PC-3 (cell line): Measurements from ENCODE around the gene NALCN. TPM values are rescaled to one million over a fixed set of nuclear protein-coding genes. Genes with fewer than 3 reads are reported as not detected.

Experiments used
- ATAC-seq: fragments of 200-7000 bp; cut with Tn5 transposase; 2 replicates; pipeline ENCODE4 v1.9.1; 2020; ENCODE audit warnings: mild to moderate bottlenecking, moderate library complexity
- BruUV-seq: library from RNA; stranded (reverse); fragments of 400-500 nt; replicated peaks from 2 replicates; lab custom pipeline; 2021; lab: Mats Ljungman, UMichigan
- CTCF ChIA-PET: fragments of 300-600 bp; sonication (Branson Sonifier 250); formaldehyde crosslinking; loops from one replicate; lab custom pipeline; 2022; ENCODE audit warnings: antibody characterized with exemption; lab: Charles Lee
- POLR2A ChIA-PET: fragments of 300-600 bp; sonication (Branson Sonifier 250); formaldehyde crosslinking; loops from one replicate; lab custom pipeline; 2022; ENCODE audit warnings: antibody characterized with exemption; ENCODE audit not compliant: unreplicated experiment; lab: Charles Lee
- DNase-seq: peaks from one replicate; pipeline ENCODE4 v3.0.0-alpha.2; 2015
- H2AFZ ChIP-seq: fragments of 300-600 bp; sonication (generic); 2 replicates; pipeline ENCODE4 v1.6.0; 2016; ENCODE audit warnings: antibody characterized with exemption, low read length
- H3F3A ChIP-seq: fragments of 300-600 bp; sonication (generic); one replicate; pipeline ENCODE4 v1.6.0; 2017; ENCODE audit warnings: antibody characterized with exemption, low read length, control low read depth, mild to moderate bottlenecking; ENCODE audit not compliant: unreplicated experiment
- H3K27ac ChIP-seq: fragments of 300-600 bp; sonication (generic); 2 replicates; pipeline ENCODE4 v1.5.1; 2016; ENCODE audit warnings: mild to moderate bottlenecking, low read length
- H3K27me3 ChIP-seq: fragments of 300-600 bp; sonication (generic); 2 replicates; pipeline ENCODE4 v1.6.1; 2016; ENCODE audit warnings: low read length, mixed read lengths
- H3K36me3 ChIP-seq: fragments of 300-600 bp; sonication (generic); 2 replicates; pipeline ENCODE4 v1.6.1; 2016; ENCODE audit warnings: low read depth, mixed run types, low read length, mixed read lengths
- H3K4me1 ChIP-seq: fragments of 300-600 bp; sonication (generic); 2 replicates; pipeline ENCODE4 v1.5.1; 2016; ENCODE audit warnings: low read length; ENCODE audit not compliant: insufficient read depth
- H3K4me2 ChIP-seq: fragments of 300-600 bp; sonication (generic); 2 replicates; pipeline ENCODE4 v1.6.0; 2016; ENCODE audit warnings: low read length
- H3K4me3 ChIP-seq: fragments of 300-600 bp; sonication (generic); 2 replicates; pipeline ENCODE4 v1.5.1; 2016; ENCODE audit warnings: mild to moderate bottlenecking, low read length, mixed read lengths
- H3K79me2 ChIP-seq: fragments of 300-600 bp; sonication (generic); 2 replicates; pipeline ENCODE4 v1.6.1; 2017; ENCODE audit warnings: low read length, mixed read lengths
- H3K9ac ChIP-seq: fragments of 300-600 bp; sonication (generic); 2 replicates; pipeline ENCODE4 v1.6.0; 2016; ENCODE audit warnings: mild to moderate bottlenecking, low read length
- H3K9me2 ChIP-seq: fragments of 300-600 bp; sonication (generic); replicated peaks from 2 replicates; pipeline ENCODE4 v1.6.1; 2016; ENCODE audit warnings: mixed run types, low read length, mixed read lengths
- H3K9me3 ChIP-seq: fragments of 300-600 bp; sonication (generic); 2 replicates; pipeline ENCODE4 v1.6.1; 2016; ENCODE audit warnings: low read length, mixed read lengths
- H4K20me1 ChIP-seq: fragments of 300-600 bp; sonication (generic); 2 replicates; pipeline ENCODE4 v1.6.1; 2016; ENCODE audit warnings: low read length, mixed read lengths
- EZH2 ChIP-seq: fragments of 300-600 bp; sonication (generic); IDR thresholded peaks from one replicate; pipeline ENCODE4 v1.6.1; 2017; ENCODE audit warnings: antibody characterized with exemption, mild to moderate bottlenecking, low read length; ENCODE audit not compliant: unreplicated experiment
- EZH2phosphoT487 ChIP-seq: fragments of 300-600 bp; sonication (generic); IDR thresholded peaks from 2 replicates; pipeline ENCODE4 v1.6.1; 2018; ENCODE audit warnings: mild to moderate bottlenecking, antibody characterized with exemption, low read length, borderline replicate concordance
- intact Hi-C: fragments of 100-400 bp; cut with micrococcal nuclease; formaldehyde crosslinking; loops from 2 replicates; pipeline ENCODE4 v1.9.0; 2023
- total RNA-seq: library from RNA; depleted of rRNA; stranded (reverse); fragments of >200 nt; gene quantifications from 2 replicates; pipeline ENCODE4 v1.2.3, GENCODE V29; 2014
- TF ChIP-seq, protein P1 (sequence below): fragments of 300-600 bp; sonication (generic); conservative IDR thresholded peaks from 2 replicates; pipeline ENCODE4 v1.5.1; 2017; ENCODE audit warnings: antibody characterized with exemption, low read depth, mild to moderate bottlenecking, low read length

Gene NALCN
- total RNA-seq, 1 experiment from 2014 or later: 11.8 TPM

DNA sequence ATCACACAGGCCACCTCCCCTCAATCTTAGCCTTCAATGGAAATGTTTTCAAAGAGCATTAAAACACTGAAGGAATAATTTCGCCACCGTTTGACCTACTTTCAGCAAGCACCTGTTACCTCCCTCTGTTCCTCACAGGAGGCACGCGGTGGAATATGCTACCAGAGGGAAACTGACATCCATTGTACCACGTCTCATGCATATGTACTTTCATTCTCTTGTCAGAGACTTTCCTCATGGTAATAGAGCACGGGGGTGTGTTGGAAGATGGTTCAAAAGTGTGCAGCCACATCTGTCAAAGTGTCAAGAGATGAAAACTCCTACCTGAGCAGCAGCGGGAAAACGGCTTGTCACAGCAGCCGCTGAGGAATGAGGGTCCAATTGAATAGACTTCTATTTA, 143.4 kb downstream of the NALCN start:
- H3K9ac ChIP-seq: no peak overlapping the region
- H3K9me3 ChIP-seq: no peaks in the 10 kb centered on the region
- no peaks in the 10 kb centered on the region for H3F3A ChIP-seq
- CTCF ChIA-PET: no interaction called here
- no peak for TF ChIP-seq EZH2
- TF ChIP-seq EZH2phosphoT487: no peak
- TF ChIP-seq, protein P1, sequence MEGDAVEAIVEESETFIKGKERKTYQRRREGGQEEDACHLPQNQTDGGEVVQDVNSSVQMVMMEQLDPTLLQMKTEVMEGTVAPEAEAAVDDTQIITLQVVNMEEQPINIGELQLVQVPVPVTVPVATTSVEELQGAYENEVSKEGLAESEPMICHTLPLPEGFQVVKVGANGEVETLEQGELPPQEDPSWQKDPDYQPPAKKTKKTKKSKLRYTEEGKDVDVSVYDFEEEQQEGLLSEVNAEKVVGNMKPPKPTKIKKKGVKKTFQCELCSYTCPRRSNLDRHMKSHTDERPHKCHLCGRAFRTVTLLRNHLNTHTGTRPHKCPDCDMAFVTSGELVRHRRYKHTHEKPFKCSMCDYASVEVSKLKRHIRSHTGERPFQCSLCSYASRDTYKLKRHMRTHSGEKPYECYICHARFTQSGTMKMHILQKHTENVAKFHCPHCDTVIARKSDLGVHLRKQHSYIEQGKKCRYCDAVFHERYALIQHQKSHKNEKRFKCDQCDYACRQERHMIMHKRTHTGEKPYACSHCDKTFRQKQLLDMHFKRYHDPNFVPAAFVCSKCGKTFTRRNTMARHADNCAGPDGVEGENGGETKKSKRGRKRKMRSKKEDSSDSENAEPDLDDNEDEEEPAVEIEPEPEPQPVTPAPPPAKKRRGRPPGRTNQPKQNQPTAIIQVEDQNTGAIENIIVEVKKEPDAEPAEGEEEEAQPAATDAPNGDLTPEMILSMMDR: no peak
- intact Hi-C loops: no loop called here
- no peaks in the 10 kb centered on the region for H3K9me2 ChIP-seq
- POLR2A ChIA-PET: no interaction called here
- ATAC-seq (no peak), DNase-seq (no peak)
- no peak overlapping the region for H3K27ac ChIP-seq
- H3K27me3 ChIP-seq: no peaks in the 10 kb centered on the region
- H3K4me1 ChIP-seq: peaks cover 10% of the 10 kb centered on the region
- H4K20me1 ChIP-seq: no peaks in the 10 kb centered on the region
- H2AFZ ChIP-seq: no peak overlapping the region
- no peaks in the 10 kb centered on the region for H3K79me2 ChIP-seq
- H3K36me3 ChIP-seq: no peaks in the 10 kb centered on the region
- no peak overlapping the region for H3K4me3 ChIP-seq
- BruUV-seq: no TSS peak
- H3K4me2 ChIP-seq: no peak overlapping the region

DNA sequence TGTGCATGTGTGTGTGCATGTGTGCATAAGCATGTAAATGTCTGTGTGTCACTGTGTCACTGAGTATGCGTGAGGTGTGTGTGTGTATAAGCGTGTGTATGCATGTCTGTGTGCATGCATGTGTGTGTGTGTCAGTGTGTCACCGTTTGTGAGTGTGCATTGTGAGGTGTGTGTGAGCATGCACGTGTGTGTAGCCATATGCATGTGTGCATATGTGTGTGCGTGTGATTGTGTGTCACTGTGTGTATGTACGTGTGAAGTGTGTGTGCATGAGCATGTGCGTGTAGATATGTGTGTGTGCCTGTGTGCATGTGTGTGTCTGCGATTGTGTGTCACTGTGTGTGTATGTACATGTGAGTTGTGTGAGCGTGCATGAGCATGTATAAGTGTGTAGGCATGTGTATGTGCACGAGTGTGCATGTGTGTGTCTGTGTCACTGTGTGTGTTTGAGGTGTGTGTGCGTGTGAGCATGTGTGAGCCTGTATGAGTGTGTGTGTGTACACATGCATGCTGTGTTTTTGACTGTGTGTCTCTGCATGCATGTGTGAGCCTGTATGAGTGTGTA, 144.5 kb downstream of the NALCN start:
- Histone ChIP-seq H3K9me3 (no peaks in the 10 kb centered on the region), H3F3A (no peaks in the 10 kb centered on the region), H3K4me1 (peaks cover 18% of the 10 kb centered on the region), H3K36me3 (no peaks in the 10 kb centered on the region), H3K27ac (no peak overlapping the region), H3K79me2 (no peaks in the 10 kb centered on the region), H3K4me2 (no peak overlapping the region), H3K27me3 (no peaks in the 10 kb centered on the region), H3K9me2 (no peaks in the 10 kb centered on the region), H2AFZ (no peak overlapping the region), H4K20me1 (no peaks in the 10 kb centered on the region), H3K9ac (no peak overlapping the region), H3K4me3 (no peak overlapping the region)
- DNase-seq: no peak
- BruUV-seq: no TSS peak
- no peak for ATAC-seq
- intact Hi-C loops: no loop called here
- ChIA-PET POLR2A (no interaction called here), CTCF (no interaction called here)
- no peak for TF ChIP-seq EZH2
- TF ChIP-seq, protein P1: no peak
- no peak for TF ChIP-seq EZH2phosphoT487

DNA sequence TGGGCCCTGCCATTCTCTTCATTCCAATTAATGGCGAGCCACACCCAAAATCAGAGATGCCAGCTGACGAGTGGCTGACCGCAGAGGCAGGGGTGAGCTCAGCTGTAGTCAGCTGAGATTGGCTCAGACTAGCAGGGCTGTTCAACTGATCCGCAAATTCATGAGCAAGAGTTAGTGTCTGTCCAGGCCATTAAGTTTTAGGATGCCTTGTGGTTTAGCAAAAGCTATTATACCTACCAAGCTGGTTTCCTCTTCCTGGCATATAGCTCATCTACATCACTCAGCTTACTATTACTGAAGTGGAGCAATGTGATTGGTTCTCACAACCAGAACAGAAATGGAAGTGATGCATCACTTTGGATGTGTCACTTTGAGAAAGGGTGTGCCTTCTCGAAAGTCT, 148.7 kb downstream of the NALCN start:
- Histone ChIP-seq H3K4me2 (peak overlapping the region; percentile 24), H4K20me1 (no peaks in the 10 kb centered on the region), H3K4me3 (no peak overlapping the region), H3F3A (no peaks in the 10 kb centered on the region), H2AFZ (no peak overlapping the region), H3K27me3 (no peaks in the 10 kb centered on the region), H3K9me2 (no peaks in the 10 kb centered on the region), H3K27ac (peak overlapping the region; percentile 93), H3K9me3 (no peaks in the 10 kb centered on the region), H3K4me1 (peaks cover 33% of the 10 kb centered on the region), H3K36me3 (no peaks in the 10 kb centered on the region), H3K9ac (peak overlapping the region; percentile 60; the same call in 1 of the 2 replicates), H3K79me2 (no peaks in the 10 kb centered on the region)
- intact Hi-C loops: no loop called here
- DNase-seq (peak; percentile 93), ATAC-seq (peak; percentile 94)
- ChIA-PET CTCF (interaction anchor here (0.7 kb wide), 1 partner anchor 9 kb away, joined by 5 read pairs; no protein-coding TSS in a partner anchor), POLR2A (interaction anchor here (0.6 to 0.7 kb wide), 3 partner anchors 75 to 185 kb away, joined by 3 to 5 read pairs (median 5); partner anchors contain the start of gene ITGBL1)
- BruUV-seq: no TSS peak
- no peak for TF ChIP-seq EZH2phosphoT487
- TF ChIP-seq, protein P1: no peak
- no peak for TF ChIP-seq EZH2
